HG03066 (cell line): ENCODE data around the gene CCDC190.
"Not testable (repeated sequence)": the region's sequence is repeated elsewhere in the genome, so short reads cannot be mapped to it uniquely, and the experiment has no call there.

Source experiments
- ATAC-seq: cut with Tn5 transposase; IDR thresholded peaks from one replicate; pipeline ENCODE4 v1.9.1; 2021; ENCODE audit warnings: low read depth; ENCODE audit not compliant: unreplicated experiment

The CCDC190 gene

GRCh38 chr1:162861101-162861500, at the start of gene CCDC190:
CCDC190 (minus strand) TSS chr1:162861175; CDS start chr1:162859646, 1,529 bp downstream.
- no peak for ATAC-seq

- ATAC-seq = no peak
These were observed 49.2 kb upstream of the CCDC190 start for GRCh38 chr1:162910161-162910560.

- ATAC-seq = no peak
These were observed 47.8 kb upstream of the CCDC190 start for GRCh38 chr1:162908780-162909179.

GRCh38 chr1:162908236-162908635, 47.3 kb upstream of the CCDC190 start:
- no peak for ATAC-seq

- no peak for ATAC-seq
These were observed 45.5 kb upstream of the CCDC190 start for GRCh38 chr1:162906485-162906884.

- no peak for ATAC-seq
These were observed 44.5 kb upstream of the CCDC190 start for GRCh38 chr1:162905174-162906158.

- no peak for ATAC-seq
These were observed 43.6 kb upstream of the CCDC190 start for GRCh38 chr1:162904579-162904978.

- no peak for ATAC-seq
These were observed 43.0 kb upstream of the CCDC190 start for GRCh38 chr1:162904023-162904422.

- ATAC-seq = no peak
These were observed 42.3 kb upstream of the CCDC190 start for GRCh38 chr1:162903246-162903645.

GRCh38 chr1:162902416-162902815, 41.4 kb upstream of the CCDC190 start:
- ATAC-seq = no peak

- ATAC-seq = no peak
These were observed 40.3 kb upstream of the CCDC190 start for GRCh38 chr1:162901243-162901642.

- ATAC-seq = no peak
These were observed 38.6 kb upstream of the CCDC190 start for GRCh38 chr1:162899422-162900146.

- no peak for ATAC-seq
These were observed 32.6 kb upstream of the CCDC190 start for GRCh38 chr1:162893612-162893908.

- no peak for ATAC-seq
These were observed 32.1 kb upstream of the CCDC190 start for GRCh38 chr1:162892906-162893611.

GRCh38 chr1:162889989-162890388, 29.0 kb upstream of the CCDC190 start:
- no peak for ATAC-seq

GRCh38 chr1:162886705-162887104, 25.7 kb upstream of the CCDC190 start:
- ATAC-seq = no peak

GRCh38 chr1:162885265-162885664, 24.3 kb upstream of the CCDC190 start:
- ATAC-seq = no peak

- no peak for ATAC-seq
These were observed 23.9 kb upstream of the CCDC190 start for GRCh38 chr1:162884831-162885230.

- no peak for ATAC-seq
These were observed 21.3 kb upstream of the CCDC190 start for GRCh38 chr1:162882248-162882674.

- ATAC-seq = no peak
These were observed 20.6 kb upstream of the CCDC190 start for GRCh38 chr1:162881590-162881989.

GRCh38 chr1:162880617-162881016, 19.6 kb upstream of the CCDC190 start:
- not testable (repeated sequence) for ATAC-seq
